ENCODE measurements around the gene PKP4.

DNA sequence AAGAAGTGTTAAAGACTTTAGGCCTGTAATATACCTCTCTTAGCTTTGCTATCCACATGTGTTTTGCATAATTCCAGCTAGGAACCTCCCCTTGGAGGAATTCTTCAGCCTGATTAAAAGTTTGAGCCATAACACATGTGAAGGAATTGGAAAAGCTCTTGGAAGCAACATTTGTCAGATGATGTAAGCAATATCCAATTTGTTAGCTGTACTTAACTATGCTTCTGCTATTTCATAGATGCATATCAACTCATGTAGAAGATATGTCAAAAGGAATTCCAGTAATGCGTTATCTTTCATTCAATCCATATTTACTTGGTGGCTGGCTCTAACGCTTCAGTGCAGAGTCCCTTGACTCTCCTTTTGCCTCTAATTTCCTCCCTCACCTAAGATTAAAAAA, 46.2 kb downstream of the PKP4 start:
- TF ChIP-seq POLR2A (IDR thresholded peaks at IDR 0.05; ENCODE audit: low read depth, low read length), result no peak
- no peak for TF ChIP-seq SPI1 (IDR thresholded peaks at IDR 0.05; ENCODE audit: low read depth, low read length)
- no peak for TF ChIP-seq POLR2AphosphoS5 (IDR thresholded peaks at IDR 0.05; ENCODE audit: low read depth, low read length)
- TF ChIP-seq TAF1 (IDR thresholded peaks at IDR 0.05; ENCODE audit: low read depth, low read length), result no peak
- no peak for TF ChIP-seq POU2F2 (IDR thresholded peaks at IDR 0.05; ENCODE audit: low read depth, low read length)
- TF ChIP-seq PAX5 (IDR thresholded peaks at IDR 0.05; ENCODE audit: insufficient read depth, low read length, severe bottlenecking), result no peak

Data from GM12891 (cell line).